ENCODE results near the gene CSMD2.

The CSMD2 gene

DNA sequence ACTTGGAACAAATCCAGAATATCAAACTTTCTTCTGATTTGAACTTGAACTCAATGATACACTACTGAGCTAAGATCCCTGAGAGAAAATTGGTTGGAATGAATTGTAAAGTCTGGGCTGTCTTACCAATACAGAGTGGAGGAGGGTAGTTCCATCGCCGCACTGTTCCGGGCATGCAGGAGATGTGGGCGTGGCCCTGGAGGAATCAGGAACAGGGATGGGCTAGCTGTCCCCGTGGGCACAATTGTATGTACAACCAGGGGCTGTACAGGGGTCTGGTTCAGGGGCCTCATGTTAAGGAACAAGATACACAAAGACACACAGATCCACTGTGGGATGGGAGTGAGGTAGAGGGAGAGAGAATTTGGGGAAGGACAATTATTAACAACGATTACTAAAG, 548.2 kb downstream of the CSMD2 start:
- TF ChIP-seq, protein P1, sequence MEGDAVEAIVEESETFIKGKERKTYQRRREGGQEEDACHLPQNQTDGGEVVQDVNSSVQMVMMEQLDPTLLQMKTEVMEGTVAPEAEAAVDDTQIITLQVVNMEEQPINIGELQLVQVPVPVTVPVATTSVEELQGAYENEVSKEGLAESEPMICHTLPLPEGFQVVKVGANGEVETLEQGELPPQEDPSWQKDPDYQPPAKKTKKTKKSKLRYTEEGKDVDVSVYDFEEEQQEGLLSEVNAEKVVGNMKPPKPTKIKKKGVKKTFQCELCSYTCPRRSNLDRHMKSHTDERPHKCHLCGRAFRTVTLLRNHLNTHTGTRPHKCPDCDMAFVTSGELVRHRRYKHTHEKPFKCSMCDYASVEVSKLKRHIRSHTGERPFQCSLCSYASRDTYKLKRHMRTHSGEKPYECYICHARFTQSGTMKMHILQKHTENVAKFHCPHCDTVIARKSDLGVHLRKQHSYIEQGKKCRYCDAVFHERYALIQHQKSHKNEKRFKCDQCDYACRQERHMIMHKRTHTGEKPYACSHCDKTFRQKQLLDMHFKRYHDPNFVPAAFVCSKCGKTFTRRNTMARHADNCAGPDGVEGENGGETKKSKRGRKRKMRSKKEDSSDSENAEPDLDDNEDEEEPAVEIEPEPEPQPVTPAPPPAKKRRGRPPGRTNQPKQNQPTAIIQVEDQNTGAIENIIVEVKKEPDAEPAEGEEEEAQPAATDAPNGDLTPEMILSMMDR (conservative IDR thresholded peaks at IDR 0.05): no peak
- no peak overlapping the region for H3K27ac ChIP-seq

DNA sequence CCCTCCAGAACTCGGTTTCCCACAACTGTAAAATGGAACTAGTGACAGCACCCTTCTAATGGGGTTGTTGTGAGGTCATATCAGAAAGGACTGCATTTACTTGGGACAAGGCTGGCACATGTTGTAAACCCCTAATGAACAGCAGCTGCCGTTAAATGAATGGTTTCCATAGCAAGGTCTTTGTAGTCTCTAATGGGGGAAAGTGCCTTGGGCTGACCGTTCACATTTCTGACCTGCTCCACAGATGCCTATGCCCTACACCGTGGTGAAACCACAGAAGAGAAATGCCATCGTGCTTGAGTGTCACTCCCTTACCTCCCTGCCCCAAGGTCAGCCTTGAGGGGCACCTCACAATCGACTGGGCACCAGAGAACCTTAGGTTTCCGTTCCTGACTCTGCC, 549.5 kb downstream of the CSMD2 start:
- no peak overlapping the region for H3K27ac ChIP-seq

DNA sequence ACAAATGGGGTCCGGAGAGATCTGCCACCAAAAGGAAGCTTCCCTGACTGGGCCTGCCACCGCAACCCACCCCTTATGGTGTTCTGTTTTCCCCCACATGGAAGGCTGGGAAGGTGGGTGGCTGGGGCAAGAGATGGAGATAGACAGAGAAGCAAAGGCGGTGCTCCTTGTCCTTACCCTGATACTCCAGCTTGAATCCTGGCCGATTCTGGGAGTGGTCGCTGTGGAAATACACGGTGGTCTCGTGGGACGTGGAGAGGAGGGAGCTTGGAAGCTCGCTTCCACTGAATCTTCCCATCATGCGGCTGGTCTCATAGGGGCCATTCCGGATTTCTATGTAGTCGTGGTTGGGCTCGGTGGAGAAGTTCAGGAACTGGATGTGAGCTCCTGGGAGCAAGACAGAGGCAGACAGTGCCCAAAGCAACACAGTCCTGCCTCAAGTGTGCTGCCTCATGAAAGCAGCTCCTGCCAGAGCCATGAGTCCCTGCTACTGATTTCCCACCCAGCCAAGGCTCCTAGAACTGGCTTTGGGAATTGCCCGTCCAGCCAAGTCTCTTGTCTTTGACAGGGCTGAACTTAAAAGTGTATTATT, 554.1 kb downstream of the CSMD2 start:
- no peak overlapping the region for H3K27ac ChIP-seq
- TF ChIP-seq, protein P1 (conservative IDR thresholded peaks at IDR 0.05): no peak

More for the DNA sequence above, 549.5 kb downstream of the CSMD2 start:
- TF ChIP-seq, protein P1 (conservative IDR thresholded peaks at IDR 0.05): no peak

DNA sequence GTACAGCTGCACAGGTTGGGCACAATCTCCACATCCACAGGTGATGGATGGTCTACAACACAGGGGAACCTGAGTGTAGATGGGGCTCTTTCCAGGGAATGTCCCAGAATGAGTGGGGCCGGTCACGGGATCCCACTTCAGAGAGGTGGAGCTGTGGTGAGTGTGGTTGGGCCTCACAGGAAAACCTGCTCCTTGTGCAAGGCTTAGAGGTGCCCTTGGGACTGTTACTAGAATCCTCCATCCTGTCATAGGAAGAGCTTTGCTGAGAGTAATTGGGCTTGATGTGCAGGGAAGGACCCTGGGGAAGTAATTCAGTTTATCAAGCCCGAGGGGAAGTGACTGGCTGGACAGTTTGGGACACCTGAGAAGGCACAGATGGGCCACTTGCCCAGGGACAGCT, 554.6 kb downstream of the CSMD2 start:
- H3K27ac ChIP-seq: no peak overlapping the region
- TF ChIP-seq, protein P1 (conservative IDR thresholded peaks at IDR 0.05): no peak

DNA sequence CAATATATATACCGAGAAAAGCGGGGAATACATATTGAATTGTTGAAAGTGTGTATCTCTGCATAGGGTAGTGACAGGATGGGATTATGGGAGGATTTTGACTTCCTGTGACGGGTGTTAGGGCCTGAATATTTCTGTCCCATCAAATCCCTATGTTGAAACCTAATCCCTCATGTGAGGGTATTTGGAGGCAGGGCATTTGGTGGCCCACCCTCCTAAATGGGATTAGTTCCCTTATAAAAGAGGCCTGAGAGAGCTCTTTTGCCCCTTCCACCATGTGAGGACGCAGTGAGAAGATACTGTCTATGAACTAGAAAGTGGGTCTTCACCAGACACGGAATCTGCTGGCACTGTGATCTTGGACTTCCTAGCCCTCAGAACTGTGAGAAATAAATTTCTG, 555.3 kb downstream of the CSMD2 start:
- TF ChIP-seq, protein P1 (conservative IDR thresholded peaks at IDR 0.05): no peak
- no peak overlapping the region for H3K27ac ChIP-seq

DNA sequence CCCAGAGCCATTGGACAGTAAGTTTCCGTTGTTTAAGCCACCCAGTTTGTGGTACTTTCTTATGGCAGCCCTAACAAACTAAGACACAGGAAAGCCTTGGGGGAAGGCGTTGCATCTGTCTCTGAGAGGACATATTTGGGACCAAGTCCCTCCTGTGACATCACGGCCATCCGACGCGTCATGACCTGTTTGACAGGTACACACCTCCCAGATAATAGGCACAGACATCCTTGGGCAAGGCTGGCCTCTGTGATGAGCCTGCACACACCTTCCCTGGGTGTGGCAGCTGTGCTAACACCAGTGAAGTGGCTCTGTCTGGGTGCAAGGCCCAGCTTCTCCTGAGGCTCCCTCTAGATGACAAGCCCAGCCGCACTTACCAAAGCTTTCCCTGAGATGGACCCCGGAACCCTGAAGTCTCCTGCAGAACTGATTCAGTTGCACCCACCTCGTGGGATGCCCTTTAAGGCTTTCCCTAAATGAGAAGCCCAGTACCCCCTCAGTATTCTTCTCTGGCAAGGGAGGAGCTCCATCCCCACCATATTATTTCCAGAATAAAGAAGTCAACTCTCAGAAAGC, 556.1 kb downstream of the CSMD2 start:
- H3K27ac ChIP-seq: no peak overlapping the region
- TF ChIP-seq, protein P1 (conservative IDR thresholded peaks at IDR 0.05): no peak

DNA sequence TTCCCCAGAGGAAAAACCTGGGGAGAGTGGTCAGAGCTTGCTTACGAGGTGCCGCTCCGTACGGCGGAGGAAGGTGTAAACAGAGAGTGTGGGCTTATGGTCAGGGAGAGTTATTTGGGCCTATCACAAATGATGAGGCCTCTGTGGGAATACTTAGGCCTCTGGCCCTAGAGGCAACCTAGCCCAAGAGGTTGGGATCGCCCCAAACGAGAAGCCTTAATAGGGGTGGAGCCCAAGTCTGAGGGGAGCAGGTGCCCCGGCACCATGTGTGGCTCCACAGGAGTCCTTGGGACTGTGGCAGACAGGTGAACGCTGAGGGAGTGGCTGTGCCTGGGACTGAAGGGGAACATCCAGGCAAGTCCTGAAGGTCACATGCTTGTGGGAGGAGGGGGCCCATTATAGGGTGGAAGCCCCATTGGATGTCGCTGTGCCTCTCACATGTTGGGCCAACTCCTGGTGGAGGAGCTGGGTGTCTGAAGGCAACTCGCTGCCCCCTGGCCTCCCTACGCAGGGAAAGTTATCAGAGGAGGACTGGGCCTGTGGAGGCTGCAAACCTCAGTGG, 557.5 kb downstream of the CSMD2 start:
- TF ChIP-seq, protein P1 (conservative IDR thresholded peaks at IDR 0.05): no peak
- H3K27ac ChIP-seq: no peak overlapping the region

Measured in VCaP (cell line).